H1 (cell line): ENCODE results near the gene CDC42EP2.

Source experiments
- CBX5 ChIP-seq: fragments of 300-800, 300-1000 bp; sonication (generic); IDR thresholded peaks from 2 replicates; pipeline ENCODE4 v1.7.1; 2016; ENCODE audit warnings: antibody characterized with exemption, low read length, low read depth
- CEBPB ChIP-seq: IDR thresholded peaks from 2 replicates; pipeline ENCODE4 v1.6.1; 2012; ENCODE audit warnings: low read depth, low read length
- CTCF ChIP-seq, 3 experiments: IDR thresholded peaks; 1 replicate in 2 of 3; 2 replicates in 1 of 3; pipeline versions ENCODE4 v1.5.1 to v1.6.1; 2011; ENCODE audit warnings: low read length in 3 of 3, mild to moderate bottlenecking in 3 of 3, inconsistent platforms in 2 of 3, low read depth in 1 of 3, moderate library complexity in 1 of 3; ENCODE audit not compliant: insufficient read depth in 1 of 3; ENCODE audit errors: control extremely low read depth in 1 of 3
- EP300 ChIP-seq, 2 experiments: IDR thresholded peaks; 1 replicate in 1 of 2; 2 replicates in 1 of 2; pipeline ENCODE4 v1.6.1; 2011 to 2012; ENCODE audit warnings: low read depth in 2 of 2, low read length in 2 of 2, mild to moderate bottlenecking in 2 of 2, borderline replicate concordance in 1 of 2, inconsistent platforms in 1 of 2, moderate library complexity in 1 of 2
- FOSL1 ChIP-seq: IDR thresholded peaks from 2 replicates; pipeline ENCODE4 v1.6.1; 2011; ENCODE audit warnings: mild to moderate bottlenecking, low read depth, low read length, moderate library complexity; ENCODE audit not compliant: insufficient read depth
- KDM5A ChIP-seq: fragments of 200-600 bp; IDR thresholded peaks from 2 replicates; pipeline ENCODE4 v1.7.1; 2012; ENCODE audit warnings: mild to moderate bottlenecking, low read length, inconsistent platforms, mixed read lengths
- POLR2A ChIP-seq, 2 experiments: IDR thresholded peaks; 1 replicate in 1 of 2; 2 replicates in 1 of 2; pipeline ENCODE4 v1.6.1; 2011; ENCODE audit warnings: low read depth in 2 of 2, low read length in 2 of 2, mild to moderate bottlenecking in 2 of 2; ENCODE audit errors: control extremely low read depth in 1 of 2
- SP2 ChIP-seq: IDR thresholded peaks from 2 replicates; pipeline ENCODE4 v1.6.1; 2012; ENCODE audit warnings: mild to moderate bottlenecking, low read length, inconsistent platforms
- SRF ChIP-seq: IDR thresholded peaks from 2 replicates; pipeline ENCODE4 v1.6.1; 2011; ENCODE audit warnings: mild to moderate bottlenecking, low read depth, low read length, moderate library complexity
- USF2 ChIP-seq: IDR thresholded peaks from 2 replicates; pipeline ENCODE4 v1.6.1; 2011; ENCODE audit warnings: low read length, improper control_type of control experiment
- ZNF274 ChIP-seq: IDR thresholded peaks from 2 replicates; pipeline ENCODE4 v1.7.0; 2012; ENCODE audit warnings: low read length, borderline replicate concordance; ENCODE audit errors: extremely low read depth

GRCh38 chr11:65280646-65281045 is 34.0 kb upstream of the CDC42EP2 start:
- no peak for TF ChIP-seq POLR2A (IDR thresholded peaks at IDR 0.05; ENCODE audit: control extremely low read depth in 1 of 2, low read depth in 2 of 2, low read length in 2 of 2)
- TF ChIP-seq SRF: no peak
- TF ChIP-seq CEBPB: no peak
- TF ChIP-seq FOSL1: no peak
- TF ChIP-seq KDM5A: no peak
- no peak for TF ChIP-seq CTCF (IDR thresholded peaks at IDR 0.05; ENCODE audit: control extremely low read depth in 1 of 3, insufficient read depth in 1 of 3, low read depth in 1 of 3, low read length in 3 of 3)
- no peak for TF ChIP-seq SP2
- no peak for TF ChIP-seq USF2
- TF ChIP-seq ZNF274: no peak
- TF ChIP-seq CBX5: no peak
- no peak for TF ChIP-seq EP300 (IDR thresholded peaks at IDR 0.05; ENCODE audit: borderline replicate concordance in 1 of 2, low read depth in 2 of 2, low read length in 2 of 2)
